Spleen (tissue), 13 donors: Measurements from ENCODE around the gene DYRK4. TPM values are rescaled to one million over a fixed set of nuclear protein-coding genes. Genes with fewer than 3 reads are reported as not detected.
A peak's percentile ranks its signal among the peaks of the same experiment; 100 is the strongest.
"Not testable (repeated sequence)": the region's sequence is repeated elsewhere in the genome, so short reads cannot be mapped to it uniquely, and the experiment has no call there.

Experiments used
- DNase-seq: peaks from one replicate; pipeline ENCODE4 v3.0.0-alpha.2; 2020
- H3K27ac ChIP-seq, 8 donors: fragments of 200-600 bp; sonication (generic) in 7 of 8; 1 replicate in 4 of 8; 2 replicates in 4 of 8; pipeline versions ENCODE4 v1.5.0 to v1.8.0; 2016 to 2021; ENCODE audit warnings: inconsistent platforms in 4 of 8, mild to moderate bottlenecking in 4 of 8, moderate library complexity in 1 of 8
- H3K27me3 ChIP-seq, 7 donors: fragments of 200-600 bp; sonication (generic) in 6 of 7; replicated peaks in 1 of 7; 1 replicate in 4 of 7; 2 replicates in 3 of 7; pipeline versions ENCODE4 v1.5.0 to v1.8.0; 2016 to 2021; ENCODE audit warnings: inconsistent platforms in 3 of 7, mild to moderate bottlenecking in 1 of 7
- H3K36me3 ChIP-seq, 6 donors: fragments of 200-600 bp; sonication (generic) in 5 of 6; 1 replicate in 4 of 6; 2 replicates in 2 of 6; pipeline versions ENCODE4 v1.5.0 to v1.8.0; 2016 to 2021; ENCODE audit warnings: inconsistent platforms in 2 of 6
- H3K4me1 ChIP-seq, 6 donors: fragments of 200-600 bp; sonication (generic) in 5 of 6; 1 replicate in 3 of 6; 2 replicates in 3 of 6; pipeline versions ENCODE4 v1.5.0 to v1.8.0; 2016 to 2021; ENCODE audit warnings: inconsistent platforms in 3 of 6
- H3K4me3 ChIP-seq, 8 donors: fragments of 200-600 bp; sonication (generic) in 7 of 8; 1 replicate in 4 of 8; 2 replicates in 4 of 8; pipeline versions ENCODE4 v1.5.0 to v1.8.0; 2016 to 2021; ENCODE audit warnings: inconsistent platforms in 4 of 8, mild to moderate bottlenecking in 4 of 8, moderate library complexity in 2 of 8
- H3K9me3 ChIP-seq, 8 donors: fragments of 200-600 bp; sonication (generic) in 7 of 8; 1 replicate in 4 of 8; 2 replicates in 4 of 8; pipeline versions ENCODE4 v1.5.0 to v1.8.0; 2016 to 2021; ENCODE audit warnings: inconsistent platforms in 4 of 8
- POLR2A ChIP-seq, 3 donors: fragments of 450-650 bp; IDR thresholded peaks; one replicate each; pipeline ENCODE4 v1.5.1; 2017; ENCODE audit warnings: antibody characterized with exemption in 3 of 3, mild to moderate bottlenecking in 1 of 3
- POLR2AphosphoS5 ChIP-seq, 3 donors: sonication (generic); formaldehyde crosslinking; IDR thresholded peaks; one replicate each; pipeline ENCODE4 v1.5.1; 2017; ENCODE audit warnings: antibody characterized with exemption in 3 of 3
- WGBS, 5 donors: extraction: QIAGEN DNeasy Blood & Tissue Kit in 3 of 5; methylation state at CpG; one replicate each; pipeline versions ENCODE4 v1.1.5 to v1.1.7; 2013 to 2018; 5-methylcytosine and 5-hydroxymethylcytosine counted together
- intact Hi-C: fragments of 100-400 bp; cut with DNase I; formaldehyde crosslinking; loops from one replicate; pipeline ENCODE4 v1.15.0; 2023; ENCODE audit warnings: low total_unique reads
- long read RNA-seq, 2 donors: transcript quantifications; one replicate each; lab custom pipeline, GENCODE V29; 2026
- polyA plus RNA-seq, 3 donors: library from polyadenylated mRNA; stranded (reverse); fragments of 200-250 nt; gene quantifications; one replicate each; pipeline ENCODE4 v1.2.1, GENCODE V29; 2013
- total RNA-seq, 7 donors: library from RNA; depleted of rRNA in 3 of 7; stranded (reverse); fragments of >200 nt in 3 of 7; fragmentation: NEBNext Ultra II Directional in 4 of 7; extraction: Animal tissue kit (Norgen Biotek cat#: 25700) in 4 of 7; gene quantifications; one replicate each; pipeline versions ENCODE4 v1.1.0 to v1.2.1, GENCODE V29; 2016 to 2021
- TF ChIP-seq, protein P1 (sequence below), 11 experiments: fragments of 200-600 bp in 7 of 11; fragments of 450-650 bp in 4 of 11; sonication (generic) in 4 of 11; IDR thresholded peaks in 8 of 11; conservative IDR thresholded peaks in 3 of 11; 1 replicate in 7 of 11; 2 replicates in 4 of 11; pipeline versions ENCODE4 v1.4.0 to v1.8.0; 2016 to 2021; ENCODE audit warnings: antibody characterized with exemption in 11 of 11, inconsistent platforms in 4 of 11, mild to moderate bottlenecking in 1 of 11
- donor health status: healthy with polysubstance abuse.
- donor health status: DM: no; HTN: no; CAD: no; lungs with moderate emphysema.
- donor health status: DM: no; HTN: no; CAD: no.
- donor health status: Bipolar disorder and iron deficiency.
- donor health status: healthy.
- donor health status: DM: no; HTN: no; CAD: no.
- donor health status: DM: yes; HTN: yes; CAD: no.

Gene DYRK4, protein sequence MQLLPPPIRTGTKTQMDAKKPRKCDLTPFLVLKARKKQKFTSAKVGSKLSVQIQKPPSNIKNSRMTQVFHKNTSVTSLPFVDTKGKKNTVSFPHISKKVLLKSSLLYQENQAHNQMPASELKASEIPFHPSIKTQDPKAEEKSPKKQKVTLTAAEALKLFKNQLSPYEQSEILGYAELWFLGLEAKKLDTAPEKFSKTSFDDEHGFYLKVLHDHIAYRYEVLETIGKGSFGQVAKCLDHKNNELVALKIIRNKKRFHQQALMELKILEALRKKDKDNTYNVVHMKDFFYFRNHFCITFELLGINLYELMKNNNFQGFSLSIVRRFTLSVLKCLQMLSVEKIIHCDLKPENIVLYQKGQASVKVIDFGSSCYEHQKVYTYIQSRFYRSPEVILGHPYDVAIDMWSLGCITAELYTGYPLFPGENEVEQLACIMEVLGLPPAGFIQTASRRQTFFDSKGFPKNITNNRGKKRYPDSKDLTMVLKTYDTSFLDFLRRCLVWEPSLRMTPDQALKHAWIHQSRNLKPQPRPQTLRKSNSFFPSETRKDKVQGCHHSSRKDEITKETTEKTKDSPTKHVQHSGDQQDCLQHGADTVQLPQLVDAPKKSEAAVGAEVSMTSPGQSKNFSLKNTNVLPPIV
- 10 to 100 TPM; 32.4 to 46.1 (median 42.0) TPM for total RNA-seq
- 10 to 100 TPM; 54.7 to 69.6 (median 55.6) TPM for polyA plus RNA-seq
- long read RNA-seq, donor 1, partial matches to known transcripts: 0 of 5 reads
- long read RNA-seq, donor 1, other reads (novel, unspliced or antisense): 0 of 5 reads
- long read RNA-seq, donor 2: 0 reads

DNA sequence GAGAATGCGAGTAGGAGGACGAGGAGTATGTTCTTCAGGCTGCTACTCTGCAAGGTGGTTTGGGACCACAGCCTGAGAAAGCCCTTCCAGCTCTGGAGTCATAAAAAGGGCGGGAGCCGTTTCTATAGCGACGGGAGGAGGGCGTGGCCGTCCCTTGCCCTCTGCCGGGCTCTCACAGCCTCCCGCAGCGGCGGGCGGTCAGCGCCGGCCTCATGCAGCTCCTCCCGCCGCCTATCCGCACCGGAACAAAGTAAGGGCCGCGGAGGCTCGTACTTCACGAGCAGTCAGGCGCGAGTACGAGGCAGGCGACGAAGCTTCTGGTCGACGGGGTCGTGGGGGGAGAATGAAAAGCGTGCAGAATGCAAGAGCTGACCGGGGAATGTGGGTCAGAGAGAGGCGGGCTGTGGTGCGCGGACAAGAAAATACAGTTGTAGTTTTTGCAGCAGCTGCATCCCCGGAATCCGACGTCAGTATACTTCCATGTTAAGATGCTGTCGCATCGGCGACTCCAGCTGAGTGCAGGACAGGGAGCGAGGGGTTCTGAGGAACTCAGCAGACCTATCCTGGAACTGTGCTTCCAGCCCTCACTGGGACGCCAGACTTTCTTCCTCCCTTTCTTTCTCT is at the start of gene DYRK4:
Gene DYRK4, plus strand, starts transcription at position 175 of the 624 bp plus-strand sequence. Its CDS starts 38 bp downstream, at position 213.
- H3K27me3 ChIP-seq: peaks cover 0 to 5% (median 0%) of the 10 kb centered on the region in 7 donors
- intact Hi-C loops: no loop called here
- TF ChIP-seq POLR2A (IDR thresholded peaks at IDR 0.05) (no peak), POLR2AphosphoS5 (IDR thresholded peaks at IDR 0.05) (peak; percentile 31 to 81 (median 74))
- TF ChIP-seq, protein P1, sequence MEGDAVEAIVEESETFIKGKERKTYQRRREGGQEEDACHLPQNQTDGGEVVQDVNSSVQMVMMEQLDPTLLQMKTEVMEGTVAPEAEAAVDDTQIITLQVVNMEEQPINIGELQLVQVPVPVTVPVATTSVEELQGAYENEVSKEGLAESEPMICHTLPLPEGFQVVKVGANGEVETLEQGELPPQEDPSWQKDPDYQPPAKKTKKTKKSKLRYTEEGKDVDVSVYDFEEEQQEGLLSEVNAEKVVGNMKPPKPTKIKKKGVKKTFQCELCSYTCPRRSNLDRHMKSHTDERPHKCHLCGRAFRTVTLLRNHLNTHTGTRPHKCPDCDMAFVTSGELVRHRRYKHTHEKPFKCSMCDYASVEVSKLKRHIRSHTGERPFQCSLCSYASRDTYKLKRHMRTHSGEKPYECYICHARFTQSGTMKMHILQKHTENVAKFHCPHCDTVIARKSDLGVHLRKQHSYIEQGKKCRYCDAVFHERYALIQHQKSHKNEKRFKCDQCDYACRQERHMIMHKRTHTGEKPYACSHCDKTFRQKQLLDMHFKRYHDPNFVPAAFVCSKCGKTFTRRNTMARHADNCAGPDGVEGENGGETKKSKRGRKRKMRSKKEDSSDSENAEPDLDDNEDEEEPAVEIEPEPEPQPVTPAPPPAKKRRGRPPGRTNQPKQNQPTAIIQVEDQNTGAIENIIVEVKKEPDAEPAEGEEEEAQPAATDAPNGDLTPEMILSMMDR (IDR thresholded peaks at IDR 0.05 in 8 of 11, conservative IDR thresholded peaks at IDR 0.05 in 3 of 11): no peak
- peak; percentile 87 for DNase-seq
- peak within 1 kb of the TSS in 2 of 8 donors; percentile 41 to 46 for H3K27ac ChIP-seq
- peak within 1 kb of the TSS in 7 of 8 donors; percentile 3 to 58 (median 24) for H3K4me3 ChIP-seq
- H3K4me1 ChIP-seq: peaks cover 6 to 53% (median 37%) of the 10 kb centered on the region in 6 donors
- WGBS, 5 donors: 18 to 33% (median 23%) methylated on average over 42 to 44 of the region's 44 CpGs
- H3K36me3 ChIP-seq: peaks cover 0 to under 1% (median 0%) of the 10 kb centered on the region in 6 donors
- H3K9me3 ChIP-seq: no peaks in the 10 kb centered on the region

DNA sequence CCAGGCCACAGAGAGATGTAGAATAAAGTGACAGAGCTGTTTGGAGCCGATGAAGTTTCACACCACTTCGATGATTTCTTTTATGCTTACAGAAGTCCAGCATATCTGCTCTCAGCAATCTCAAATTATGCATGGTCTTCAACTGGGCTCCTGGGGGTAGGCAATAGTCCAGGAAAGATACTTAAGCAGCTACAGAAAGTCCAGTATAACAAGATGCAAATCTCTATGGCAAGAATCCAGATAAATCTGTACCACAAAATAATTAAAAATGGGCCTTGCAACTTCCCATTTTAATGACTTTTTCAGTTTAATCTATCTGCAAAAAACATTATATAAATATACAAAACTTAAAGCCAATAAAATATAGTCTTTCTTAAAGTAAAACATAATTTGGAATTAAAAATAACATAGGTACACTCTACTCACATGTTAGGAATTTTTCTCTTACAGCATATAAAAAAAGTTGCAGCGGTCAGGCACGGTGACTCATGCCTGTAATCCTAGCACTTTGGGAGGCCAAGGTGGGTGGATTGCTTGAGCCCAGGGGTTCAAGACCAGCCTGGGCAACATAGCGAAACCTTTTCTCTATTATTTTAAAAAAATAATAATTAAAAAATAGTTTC is 43.8 kb upstream of the DYRK4 start:
- 92 to 95% (median 94%) methylated on average over 5 of the region's 5 CpGs for WGBS, 5 donors
- no peak for TF ChIP-seq POLR2A (IDR thresholded peaks at IDR 0.05)
- TF ChIP-seq, protein P1 (IDR thresholded peaks at IDR 0.05 in 8 of 11, conservative IDR thresholded peaks at IDR 0.05 in 3 of 11): no peak
- no peak for TF ChIP-seq POLR2AphosphoS5 (IDR thresholded peaks at IDR 0.05)
- Histone ChIP-seq H3K27me3 (no peaks in the 10 kb centered on the region), H3K27ac (no peak overlapping the region), H3K36me3 (peaks cover 5 to 85% (median 43%) of the 10 kb centered on the region in 6 donors), H3K4me3 (no peak overlapping the region), H3K4me1 (no peaks in the 10 kb centered on the region), H3K9me3 (no peaks in the 10 kb centered on the region)
- intact Hi-C loops: no loop called here
- DNase-seq: no peak

DNA sequence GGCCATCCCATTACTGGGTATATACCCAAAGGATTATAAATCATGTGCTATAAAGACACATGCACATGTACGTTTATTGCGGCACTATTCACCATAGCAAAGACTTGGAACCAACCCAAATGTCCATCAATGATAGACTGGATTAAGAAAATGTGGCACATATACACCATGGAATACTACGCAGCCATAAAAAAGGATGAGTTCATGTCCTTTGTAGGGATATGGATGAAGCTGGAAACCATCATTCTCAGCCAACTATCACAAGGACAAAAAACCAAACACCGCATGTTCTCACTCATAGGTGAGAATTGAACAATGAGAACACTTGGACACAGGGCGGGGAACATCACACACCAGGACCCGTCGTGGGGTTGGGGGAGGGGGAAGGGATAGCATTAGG is 38.6 kb upstream of the DYRK4 start:
- H3K9me3 ChIP-seq, H3K4me1 ChIP-seq, H3K27ac ChIP-seq, H3K27me3 ChIP-seq, DNase-seq, H3K4me3 ChIP-seq: not testable (repeated sequence)
- 95 to 98% (median 96%) methylated on average over 7 of the region's 7 CpGs for WGBS, 5 donors
- peaks cover 0 to 94% (median 46%) of the 10 kb centered on the region in 6 donors for H3K36me3 ChIP-seq
- intact Hi-C loops: loop anchor here (10.0 kb wide), 2 partner anchors 99 to 219 kb away; no protein-coding TSS in a partner anchor

DNA sequence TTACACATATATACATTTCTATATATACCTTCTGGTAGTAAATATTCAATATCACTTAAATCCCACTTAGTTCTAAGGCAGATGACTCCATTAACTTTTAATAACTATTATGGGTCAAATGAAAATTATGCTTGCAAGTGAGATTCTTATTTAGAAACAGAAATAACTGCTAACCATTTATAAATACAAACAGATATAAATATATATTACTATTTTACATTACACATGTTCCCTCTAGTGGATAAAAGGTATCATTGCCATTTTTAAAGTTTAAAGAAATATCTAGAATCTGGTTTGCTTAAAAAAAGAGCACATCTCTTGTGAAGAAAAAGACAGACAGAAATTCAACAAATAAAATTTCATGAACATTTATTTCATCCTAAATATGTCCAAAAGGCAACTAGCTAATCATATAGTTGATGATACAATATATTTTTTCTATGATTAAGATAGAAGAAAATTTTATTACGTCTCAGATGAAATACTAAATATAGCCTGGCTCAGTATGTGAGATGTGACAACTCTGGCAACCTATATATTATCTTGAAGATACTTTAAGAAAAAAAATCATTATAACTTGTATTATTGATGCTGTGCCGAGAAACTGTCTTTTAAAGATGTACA is 35.0 kb upstream of the DYRK4 start:
- DNase-seq: no peak
- Histone ChIP-seq H3K27me3 (no peaks in the 10 kb centered on the region), H3K27ac (no peak overlapping the region), H3K4me3 (no peak overlapping the region), H3K36me3 (peaks cover 0 to 94% (median 43%) of the 10 kb centered on the region in 6 donors), H3K4me1 (peaks cover 0 to 19% (median 0%) of the 10 kb centered on the region in 6 donors), H3K9me3 (no peaks in the 10 kb centered on the region)
- TF ChIP-seq, protein P1 (IDR thresholded peaks at IDR 0.05 in 8 of 11, conservative IDR thresholded peaks at IDR 0.05 in 3 of 11): peak in 10 of 11 experiments; percentile 31 to 73 (median 60)
- no peak for TF ChIP-seq POLR2A (IDR thresholded peaks at IDR 0.05)
- WGBS, 5 donors: 92 to 97% (median 96%) methylated on average over 2 of the region's 2 CpGs
- intact Hi-C loops: loop anchor here (10.0 kb wide), 2 partner anchors 102 to 222 kb away; no protein-coding TSS in a partner anchor
